Lower leg skin (tissue), 3 donors: Measurements from ENCODE around the gene NPIPB12.
"Not testable (repeated sequence)": the region's sequence is repeated elsewhere in the genome, so short reads cannot be mapped to it uniquely, and the experiment has no call there.

ENCODE experiments used
- POLR2A ChIP-seq, 2 donors: fragments of 450-650 bp; IDR thresholded peaks; one replicate each; pipeline ENCODE4 v1.6.1; 2016 to 2017; ENCODE audit warnings: antibody characterized with exemption in 2 of 2, mild to moderate bottlenecking in 1 of 2, moderate library complexity in 1 of 2
- TF ChIP-seq, protein P1 (sequence below), 3 donors: fragments of 450-650 bp; IDR thresholded peaks; one replicate each; pipeline ENCODE4 v1.5.1; 2016; ENCODE audit warnings: antibody characterized with exemption in 3 of 3, mild to moderate bottlenecking in 3 of 3, moderate library complexity in 2 of 3

DNA sequence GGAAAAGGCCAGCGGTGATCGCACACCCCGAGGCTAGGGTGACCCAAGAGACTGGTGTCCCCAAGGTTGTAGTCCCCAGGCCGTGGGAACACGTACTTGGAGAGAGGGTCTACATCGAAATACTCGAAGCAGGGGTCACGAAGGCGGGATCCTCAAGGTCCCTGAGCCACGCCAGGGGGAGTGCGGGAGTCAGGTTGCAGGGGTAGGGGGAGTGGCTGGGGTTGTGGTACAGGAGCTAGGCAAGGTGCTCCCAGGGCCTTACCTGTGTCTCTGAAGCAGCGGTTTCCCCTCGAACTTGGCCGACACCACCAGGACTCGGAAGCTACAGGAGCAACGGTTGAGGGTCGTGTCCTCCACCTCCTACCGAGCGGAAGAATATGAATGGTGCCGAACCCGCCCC, 52.5 kb downstream of the NPIPB12 start:
- TF ChIP-seq, protein P1, sequence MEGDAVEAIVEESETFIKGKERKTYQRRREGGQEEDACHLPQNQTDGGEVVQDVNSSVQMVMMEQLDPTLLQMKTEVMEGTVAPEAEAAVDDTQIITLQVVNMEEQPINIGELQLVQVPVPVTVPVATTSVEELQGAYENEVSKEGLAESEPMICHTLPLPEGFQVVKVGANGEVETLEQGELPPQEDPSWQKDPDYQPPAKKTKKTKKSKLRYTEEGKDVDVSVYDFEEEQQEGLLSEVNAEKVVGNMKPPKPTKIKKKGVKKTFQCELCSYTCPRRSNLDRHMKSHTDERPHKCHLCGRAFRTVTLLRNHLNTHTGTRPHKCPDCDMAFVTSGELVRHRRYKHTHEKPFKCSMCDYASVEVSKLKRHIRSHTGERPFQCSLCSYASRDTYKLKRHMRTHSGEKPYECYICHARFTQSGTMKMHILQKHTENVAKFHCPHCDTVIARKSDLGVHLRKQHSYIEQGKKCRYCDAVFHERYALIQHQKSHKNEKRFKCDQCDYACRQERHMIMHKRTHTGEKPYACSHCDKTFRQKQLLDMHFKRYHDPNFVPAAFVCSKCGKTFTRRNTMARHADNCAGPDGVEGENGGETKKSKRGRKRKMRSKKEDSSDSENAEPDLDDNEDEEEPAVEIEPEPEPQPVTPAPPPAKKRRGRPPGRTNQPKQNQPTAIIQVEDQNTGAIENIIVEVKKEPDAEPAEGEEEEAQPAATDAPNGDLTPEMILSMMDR (IDR thresholded peaks at IDR 0.05): not testable (repeated sequence)
- TF ChIP-seq POLR2A (IDR thresholded peaks at IDR 0.05): not testable (repeated sequence)
